HCT116 (cell line): Measurements from ENCODE around the gene C2CD2L. TPM values are rescaled to one million over a fixed set of nuclear protein-coding genes. Genes with fewer than 3 reads are reported as not detected.

Source experiments
- ATAC-seq: fragments of 200-7000 bp; cut with Tn5 transposase; 2 replicates; pipeline ENCODE4 v1.9.1; 2020; ENCODE audit warnings: mild to moderate bottlenecking, moderate library complexity
- BruUV-seq: library from RNA; stranded (reverse); fragments of 400-500 nt; replicated peaks from 2 replicates; lab custom pipeline; 2021; lab: Mats Ljungman, UMichigan
- CTCF ChIA-PET: fragments of 300-600 bp; sonication (Branson Sonifier 250); formaldehyde crosslinking; loops from one replicate; lab custom pipeline; 2021; ENCODE audit warnings: antibody characterized with exemption; lab: Charles Lee
- POLR2A ChIA-PET: fragments of 300-600, 350-600 bp; sonication (Branson Sonifier 250); formaldehyde crosslinking; loops from one replicate; lab custom pipeline; 2021; ENCODE audit warnings: antibody characterized with exemption; lab: Charles Lee
- RAD21 ChIA-PET, 2 experiments: fragments of 300-600 bp; sonication (Branson Sonifier 250); formaldehyde crosslinking; loops; one replicate each; lab custom pipeline; 2023; ENCODE audit warnings: low total read pairs in 2 of 2; ENCODE audit not compliant: uncharacterized antibody in 2 of 2, unreplicated experiment in 2 of 2, low non-redundant PET in 1 of 2; lab: Charles Lee
- DNase-seq: peaks from one replicate; pipeline ENCODE4 v3.0.0-alpha.2; 2010; ENCODE audit warnings: low read depth, low spot score
- H2AFZ ChIP-seq: fragments of 200-600 bp; shearing (Covaris generic), sonication (generic); 2 replicates; pipeline ENCODE4 v1.6.1; 2017; ENCODE audit warnings: low read depth, mixed run types, mixed read lengths, antibody characterized with exemption, low read length; ENCODE audit not compliant: poor library complexity, severe bottlenecking
- H3K27ac ChIP-seq: 2 replicates; pipeline ENCODE4 v1.5.1; 2012; ENCODE audit warnings: low read depth, low read length
- H3K27me3 ChIP-seq: fragments of 200-600 bp; sonication (generic); 2 replicates; pipeline ENCODE4 v1.6.1; 2016; ENCODE audit warnings: mixed run types, low read length, mixed read lengths; ENCODE audit not compliant: insufficient read depth
- H3K36me3 ChIP-seq, 2 experiments: fragments of 200-500 bp in 1 of 2; fragments of 200-600 bp in 1 of 2; sonication (Bioruptor generic) in 1 of 2; sonication (generic) in 1 of 2; 2 replicates each; pipeline versions ENCODE4 v1.5.1 to v1.6.1; 2014 to 2016; ENCODE audit warnings: low read length in 2 of 2, inconsistent platforms in 1 of 2, mixed read lengths in 1 of 2, mixed run types in 1 of 2; ENCODE audit not compliant: insufficient read depth in 2 of 2, control insufficient read depth in 1 of 2
- H3K4me1 ChIP-seq, 2 experiments: fragments of 200-600 bp in 1 of 2; sonication (generic) in 1 of 2; 2 replicates each; pipeline versions ENCODE4 v1.5.1 to v1.6.1; 2012 to 2017; ENCODE audit warnings: low read length in 2 of 2, inconsistent platforms in 1 of 2, mild to moderate bottlenecking in 1 of 2, mixed read lengths in 1 of 2, mixed run types in 1 of 2, moderate library complexity in 1 of 2; ENCODE audit not compliant: insufficient read depth in 2 of 2, control insufficient read depth in 1 of 2
- H3K4me2 ChIP-seq: fragments of 200-600 bp; sonication (generic); 2 replicates; pipeline ENCODE4 v1.6.1; 2017; ENCODE audit warnings: mixed run types, low read length, mixed read lengths
- H3K4me3 ChIP-seq, 2 experiments: fragments of 200-600 bp in 1 of 2; sonication (generic) in 1 of 2; replicated peaks in 1 of 2; 2 replicates each; pipeline ENCODE4 v1.5.1; 2011 to 2016; ENCODE audit warnings: low read length in 2 of 2, control low read depth in 1 of 2, low read depth in 1 of 2, mild to moderate bottlenecking in 1 of 2, mixed read lengths in 1 of 2, mixed run types in 1 of 2
- H3K79me2 ChIP-seq: fragments of 200-600 bp; sonication (generic); 2 replicates; pipeline ENCODE4 v1.6.1; 2017; ENCODE audit warnings: mild to moderate bottlenecking, mixed run types, low read length, moderate library complexity, mixed read lengths; ENCODE audit not compliant: insufficient read depth
- H3K9ac ChIP-seq: fragments of 200-600 bp; sonication (generic); 2 replicates; pipeline ENCODE4 v1.6.1; 2016; ENCODE audit warnings: low read length, mixed read lengths
- H3K9me2 ChIP-seq: fragments of 200-600 bp; sonication (generic), shearing (Covaris generic); 2 replicates; pipeline ENCODE4 v1.6.1; 2017; ENCODE audit warnings: mixed run types, mild to moderate bottlenecking, moderate library complexity; ENCODE audit not compliant: insufficient read depth
- H3K9me3 ChIP-seq, 2 experiments: fragments of 200-500 bp in 1 of 2; fragments of 200-600 bp in 1 of 2; sonication (Bioruptor generic) in 1 of 2; sonication (generic) in 1 of 2; 2 replicates each; pipeline ENCODE4 v1.6.1; 2014 to 2017; ENCODE audit warnings: low read length in 2 of 2, mixed read lengths in 2 of 2, inconsistent platforms in 1 of 2, low read depth in 1 of 2, mild to moderate bottlenecking in 1 of 2, mixed run types in 1 of 2, moderate library complexity in 1 of 2; ENCODE audit not compliant: control insufficient read depth in 1 of 2, insufficient read depth in 1 of 2
- H4K20me1 ChIP-seq: fragments of 200-600 bp; sonication (generic), shearing (Covaris generic); 2 replicates; pipeline ENCODE4 v1.6.1; 2017; ENCODE audit warnings: mixed run types, mild to moderate bottlenecking, moderate library complexity; ENCODE audit not compliant: insufficient read depth
- CBX3 ChIP-seq: IDR thresholded peaks from 2 replicates; pipeline ENCODE4 v1.6.1; 2012; ENCODE audit warnings: low read depth
- EGR1 ChIP-seq: IDR thresholded peaks from 2 replicates; pipeline ENCODE4 v1.6.1; 2012; ENCODE audit warnings: low read depth
- ELF1 ChIP-seq: IDR thresholded peaks from 2 replicates; pipeline ENCODE4 v1.6.1; 2012; ENCODE audit warnings: low read depth, borderline replicate concordance
- POLR2AphosphoS5 ChIP-seq: IDR thresholded peaks from 2 replicates; pipeline ENCODE4 v1.6.1; 2011; ENCODE audit warnings: mild to moderate bottlenecking, low read depth, low read length, moderate library complexity
- SIN3A ChIP-seq: IDR thresholded peaks from 2 replicates; pipeline ENCODE4 v1.6.1; 2012; ENCODE audit warnings: low read depth
- YY1 ChIP-seq: IDR thresholded peaks from 2 replicates; pipeline ENCODE4 v1.6.1; 2011; ENCODE audit warnings: low read length, low read depth, moderate library complexity, mild to moderate bottlenecking; ENCODE audit not compliant: insufficient replicate concordance; ENCODE audit errors: extremely low read depth
- ZFX ChIP-seq: fragments of 450-650 bp; IDR thresholded peaks from 2 replicates; pipeline ENCODE4 v1.6.1; 2017
- intact Hi-C: fragments of 100-400 bp; cut with micrococcal nuclease; formaldehyde crosslinking; loops from 2 replicates; pipeline ENCODE4 v1.10.0; 2022
- total RNA-seq: library from RNA; stranded (reverse); gene quantifications from one replicate; pipeline ENCODE4 v1.2.1, GENCODE V29; 2021; ENCODE audit not compliant: unreplicated experiment
- TF ChIP-seq, protein P1 (sequence below): IDR thresholded peaks from 2 replicates; pipeline ENCODE4 v1.6.1; 2011; ENCODE audit warnings: mild to moderate bottlenecking, low read length, moderate library complexity; ENCODE audit not compliant: insufficient replicate concordance; ENCODE audit errors: extremely low read depth
- TF ChIP-seq, protein P2 (sequence below): IDR thresholded peaks from 2 replicates; pipeline ENCODE4 v1.6.1; 2012

C2CD2L gene
- total RNA-seq, 1 experiment from 2014 or later: 12.4 TPM

DNA sequence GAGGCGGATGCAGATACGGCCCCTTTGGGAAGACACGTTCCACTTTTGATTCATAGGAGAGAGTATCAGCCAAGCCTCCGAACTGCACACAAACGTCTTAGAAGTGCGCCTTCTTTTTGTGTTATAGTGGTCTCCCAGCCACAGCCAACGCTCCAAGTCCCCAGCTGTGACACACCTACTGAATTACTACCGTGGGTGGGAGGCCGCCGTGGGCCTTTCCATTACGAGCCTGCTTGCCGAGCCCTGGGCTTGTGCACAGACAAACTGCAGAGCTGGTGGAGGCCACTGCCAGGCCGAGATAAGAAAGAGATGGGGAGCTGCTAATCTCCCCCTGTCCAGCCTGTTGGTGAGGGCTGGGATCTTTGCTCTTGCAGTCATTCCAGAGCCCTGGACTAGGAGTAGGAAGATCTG, 21.7 kb upstream of the C2CD2L start:
- peak; percentile 28 for ATAC-seq
- H4K20me1 ChIP-seq: no peaks in the 10 kb centered on the region
- RAD21 ChIA-PET: interaction anchor here in 1 of 2 experiments (0.8 kb wide), 2 partner anchors 10 to 17 kb away, joined by 6 to 7 read pairs; partner anchors contain the start of gene DPAGT1

More for the DNA sequence above, 21.7 kb upstream of the C2CD2L start:
- H3K36me3 ChIP-seq: peaks cover 0 to 3% of the 10 kb centered on the region in 2 experiments; a peak in 1 of 4 replicates
- peaks cover 24% of the 10 kb centered on the region for H3K79me2 ChIP-seq
- DNase-seq: no peak
- peak overlapping the region; percentile 90 for H3K9ac ChIP-seq
- CTCF ChIA-PET: interaction anchor here (0.6 to 2.6 kb wide), 6 partner anchors 9 to 253 kb away, joined by 3 to 20 read pairs (median 4); partner anchors contain the start of genes HINFP and VPS11
- intact Hi-C loops: no loop called here
- H3K9me2 ChIP-seq: no peaks in the 10 kb centered on the region
- H3K9me3 ChIP-seq: no peaks in the 10 kb centered on the region
- no peak for TF ChIP-seq ELF1
- TF ChIP-seq EGR1: no peak
- TF ChIP-seq, protein P1, sequence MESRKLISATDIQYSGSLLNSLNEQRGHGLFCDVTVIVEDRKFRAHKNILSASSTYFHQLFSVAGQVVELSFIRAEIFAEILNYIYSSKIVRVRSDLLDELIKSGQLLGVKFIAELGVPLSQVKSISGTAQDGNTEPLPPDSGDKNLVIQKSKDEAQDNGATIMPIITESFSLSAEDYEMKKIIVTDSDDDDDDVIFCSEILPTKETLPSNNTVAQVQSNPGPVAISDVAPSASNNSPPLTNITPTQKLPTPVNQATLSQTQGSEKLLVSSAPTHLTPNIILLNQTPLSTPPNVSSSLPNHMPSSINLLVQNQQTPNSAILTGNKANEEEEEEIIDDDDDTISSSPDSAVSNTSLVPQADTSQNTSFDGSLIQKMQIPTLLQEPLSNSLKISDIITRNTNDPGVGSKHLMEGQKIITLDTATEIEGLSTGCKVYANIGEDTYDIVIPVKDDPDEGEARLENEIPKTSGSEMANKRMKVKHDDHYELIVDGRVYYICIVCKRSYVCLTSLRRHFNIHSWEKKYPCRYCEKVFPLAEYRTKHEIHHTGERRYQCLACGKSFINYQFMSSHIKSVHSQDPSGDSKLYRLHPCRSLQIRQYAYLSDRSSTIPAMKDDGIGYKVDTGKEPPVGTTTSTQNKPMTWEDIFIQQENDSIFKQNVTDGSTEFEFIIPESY: no peak
- TF ChIP-seq POLR2AphosphoS5: no peak
- peak; percentile 41; the same call in 1 of the 2 replicates for TF ChIP-seq ZFX
- no peak for TF ChIP-seq SIN3A
- no peak for TF ChIP-seq YY1
- TF ChIP-seq, protein P2, sequence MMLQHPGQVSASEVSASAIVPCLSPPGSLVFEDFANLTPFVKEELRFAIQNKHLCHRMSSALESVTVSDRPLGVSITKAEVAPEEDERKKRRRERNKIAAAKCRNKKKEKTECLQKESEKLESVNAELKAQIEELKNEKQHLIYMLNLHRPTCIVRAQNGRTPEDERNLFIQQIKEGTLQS: no peak
- TF ChIP-seq CBX3: no peak
- TF ChIP-seq, all 23 proteins: peak for 1
- peak overlapping the region; percentile 89 for H3K27ac ChIP-seq
- H2AFZ ChIP-seq: no peak overlapping the region
- POLR2A ChIA-PET: interaction anchor here (0.5 to 3.0 kb wide), 17 partner anchors 7 to 959 kb away, joined by 3 to 27 read pairs (median 4); partner anchors contain the start of genes ABCG4, DPAGT1, HINFP and VPS11
- BruUV-seq: TSS peak; percentile 87
- peaks cover 25 to 37% of the 10 kb centered on the region in 2 experiments for H3K4me1 ChIP-seq
- H3K4me2 ChIP-seq: peak overlapping the region; percentile 81
- peak overlapping the region; percentile 72 to 90 for H3K4me3 ChIP-seq
- no peaks in the 10 kb centered on the region for H3K27me3 ChIP-seq
